Stimulated activated CD4-positive, alpha-beta T cell treated with anti-CD3 and anti-CD28 coated beads, Interleukin-1b, Interleukin-23, amount 100 ng/mL, for 1 hour (primary cell): ENCODE results near the gene AKAP13.
A peak's percentile ranks its signal among the peaks of the same experiment; 100 is the strongest.

ENCODE experiments used
- DNase-seq, 2 donors: peaks; one replicate each; pipeline ENCODE4 v3.0.0-alpha.2; 2020; ENCODE audit warnings: low read depth in 2 of 2

Gene AKAP13

DNA sequence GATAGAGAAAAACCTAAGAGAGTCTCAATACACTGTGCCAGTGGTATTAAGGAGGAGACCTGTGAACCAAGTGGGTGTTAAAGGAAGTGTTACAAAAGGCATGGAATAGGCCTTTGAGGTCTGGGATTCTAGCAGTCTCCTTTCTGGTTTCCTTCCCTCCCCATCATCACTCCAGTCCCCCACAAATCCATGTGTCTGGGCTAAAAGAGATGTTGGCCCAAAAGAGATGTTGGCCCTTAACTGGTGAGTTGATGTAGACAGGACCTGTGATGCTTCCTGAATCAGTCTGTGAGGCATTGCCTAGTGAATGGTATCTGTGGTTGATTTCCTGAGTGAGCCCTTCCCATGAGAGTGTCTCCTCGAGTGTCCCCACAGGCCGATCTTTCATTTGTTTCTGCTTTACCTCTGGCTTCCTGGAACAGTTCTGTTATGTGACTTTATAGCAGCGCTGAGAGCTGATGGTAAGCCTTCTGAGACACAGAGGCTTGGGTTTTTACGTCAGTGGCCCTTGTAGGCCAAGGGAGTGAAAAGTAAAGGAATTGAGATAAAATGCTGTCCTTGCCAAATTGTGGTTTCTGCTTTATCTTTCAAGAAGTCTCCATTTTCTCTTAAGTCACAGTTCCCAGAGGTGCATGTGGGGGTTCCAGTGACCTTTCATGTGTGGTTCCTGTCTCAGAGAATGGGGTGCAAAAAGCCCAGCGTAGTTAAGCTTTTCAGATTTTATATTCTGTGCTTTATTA is 326.5 kb downstream of the AKAP13 start:
- DNase-seq, result no peak

DNA sequence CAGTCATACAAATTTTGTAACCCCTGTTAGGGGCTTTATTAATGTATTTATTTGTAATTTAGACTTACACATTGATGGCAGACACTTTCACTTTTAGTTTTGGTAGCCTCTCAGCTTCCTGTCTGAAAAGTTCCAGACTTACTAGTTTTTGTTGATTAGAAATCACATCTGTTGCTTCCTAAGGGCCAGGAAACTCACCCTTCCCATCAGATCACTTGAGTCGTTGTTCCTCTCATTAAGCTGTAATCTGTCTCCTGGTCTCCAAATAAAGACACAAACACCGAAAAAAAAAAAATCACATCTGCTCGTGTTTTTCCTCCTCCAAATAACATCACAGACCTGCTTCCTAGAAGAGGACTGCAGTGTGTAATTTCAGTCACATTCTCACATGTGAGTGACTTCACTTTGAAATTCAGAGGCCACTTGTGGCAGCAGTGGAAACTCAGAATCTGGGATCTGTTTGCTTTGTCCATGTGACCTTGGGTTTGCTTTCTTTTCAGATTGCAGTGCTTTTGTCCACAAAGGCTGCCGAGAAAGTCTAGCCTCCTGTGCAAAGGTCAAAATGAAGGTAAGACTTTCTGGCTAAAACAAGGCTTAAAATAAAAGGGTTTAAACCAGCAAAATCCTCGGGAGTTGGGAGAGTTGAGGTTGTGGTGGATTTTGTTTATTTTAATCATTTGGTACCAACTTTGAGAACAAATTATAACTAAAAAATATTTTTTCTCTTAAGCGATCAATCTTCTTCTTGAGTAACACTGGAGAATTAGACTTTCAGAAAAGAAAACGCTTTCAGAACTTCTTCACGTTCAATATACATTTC is 327.3 kb downstream of the AKAP13 start:
- no peak for DNase-seq

DNA sequence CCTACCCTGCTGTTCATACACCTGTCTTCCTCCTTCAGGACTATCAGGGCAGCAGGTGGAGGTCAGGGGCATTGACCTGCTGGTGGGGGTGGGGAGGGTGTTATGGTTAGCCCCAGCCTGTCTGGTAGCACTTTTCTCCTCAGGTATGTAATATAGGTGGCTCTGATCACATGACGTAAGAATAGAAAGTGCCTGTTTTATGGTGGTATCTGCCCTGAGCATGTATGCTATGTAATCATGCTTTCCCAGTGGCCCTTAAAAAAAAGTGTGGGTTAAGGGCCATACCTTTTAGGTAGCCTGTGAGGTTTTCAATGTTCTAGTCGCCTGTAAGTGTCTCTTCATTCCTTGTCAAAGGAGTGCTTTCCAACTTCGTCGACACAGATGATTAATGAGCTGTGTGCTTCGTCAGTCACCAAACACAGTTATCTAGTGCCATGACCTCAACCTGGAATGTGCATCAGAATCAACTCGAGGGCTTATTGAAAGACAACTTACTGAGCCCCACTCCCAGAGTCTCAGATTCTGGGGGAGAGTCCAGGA is 328.1 kb downstream of the AKAP13 start:
- DNase-seq, result no peak

DNA sequence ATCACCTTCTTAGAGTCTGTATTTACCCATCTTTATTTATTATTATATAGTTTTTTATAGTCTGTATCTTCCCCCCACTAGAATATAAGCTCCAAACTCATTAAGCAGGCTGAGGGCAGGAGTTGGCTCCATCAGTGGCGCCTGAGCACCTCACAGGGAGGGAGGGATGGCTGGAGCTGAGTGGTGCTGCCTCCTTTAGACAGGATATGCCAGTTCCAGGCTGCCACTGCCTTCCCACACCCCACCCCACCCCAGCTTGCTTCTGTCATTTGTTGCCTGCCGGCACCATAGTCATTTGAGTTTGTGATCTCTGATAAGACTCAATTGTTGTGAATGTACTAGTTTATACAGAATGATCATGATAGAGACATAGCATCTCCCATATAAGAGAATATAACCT is 328.8 kb downstream of the AKAP13 start:
- no peak for DNase-seq

DNA sequence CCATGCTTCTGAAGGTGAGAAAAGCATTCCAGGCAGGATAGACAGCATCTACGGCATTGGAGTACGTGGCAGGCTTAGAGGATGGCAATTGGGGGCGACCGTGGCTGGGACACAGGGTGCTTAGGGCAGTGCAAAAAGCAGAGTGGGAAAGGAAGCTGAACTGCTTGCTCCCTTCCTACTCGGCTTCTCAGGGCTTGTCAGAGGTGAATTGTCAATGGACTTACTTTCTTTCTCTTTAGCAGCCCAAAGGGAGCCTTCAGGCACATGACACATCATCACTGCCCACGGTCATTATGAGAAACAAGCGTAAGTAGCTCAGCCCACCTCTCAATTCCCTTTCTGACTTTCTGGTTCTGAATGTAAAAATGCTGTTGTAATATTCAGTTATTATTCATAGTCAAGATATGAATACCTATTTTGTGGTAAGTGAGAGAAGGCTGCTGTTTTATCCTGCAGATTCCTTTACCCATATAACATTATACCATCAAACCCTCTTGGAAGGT is 330.0 kb downstream of the AKAP13 start:
- DNase-seq, result no peak

DNA sequence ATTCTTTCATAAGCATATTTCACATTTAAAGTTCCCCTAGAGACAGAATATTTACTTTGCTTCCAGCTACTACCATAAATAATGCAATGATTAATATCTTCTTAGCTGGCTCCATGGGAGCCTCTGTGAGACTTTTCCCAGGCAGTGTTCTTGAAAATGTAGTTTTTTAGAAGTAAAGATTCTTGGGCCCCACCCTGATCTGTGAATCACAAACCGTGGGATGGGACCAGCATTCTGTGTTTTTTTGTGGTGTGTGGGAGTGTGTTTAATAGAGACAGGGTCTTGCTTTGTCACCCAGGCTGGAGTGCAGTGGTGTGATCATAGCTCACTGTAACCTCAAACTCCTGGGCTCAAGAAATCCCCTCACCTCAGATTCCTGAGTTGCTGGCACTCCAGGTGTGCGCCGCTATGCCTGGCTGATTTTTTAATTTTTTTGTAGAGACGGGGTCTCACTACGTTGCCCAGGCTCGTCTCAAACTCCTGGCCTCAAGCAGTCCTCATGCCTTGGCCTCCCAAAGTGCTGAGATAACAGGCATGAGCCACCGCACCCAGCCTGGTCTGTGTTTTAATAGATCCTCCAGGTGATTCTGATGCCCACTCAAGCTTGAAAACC is 331.3 kb downstream of the AKAP13 start:
- no peak for DNase-seq

DNA sequence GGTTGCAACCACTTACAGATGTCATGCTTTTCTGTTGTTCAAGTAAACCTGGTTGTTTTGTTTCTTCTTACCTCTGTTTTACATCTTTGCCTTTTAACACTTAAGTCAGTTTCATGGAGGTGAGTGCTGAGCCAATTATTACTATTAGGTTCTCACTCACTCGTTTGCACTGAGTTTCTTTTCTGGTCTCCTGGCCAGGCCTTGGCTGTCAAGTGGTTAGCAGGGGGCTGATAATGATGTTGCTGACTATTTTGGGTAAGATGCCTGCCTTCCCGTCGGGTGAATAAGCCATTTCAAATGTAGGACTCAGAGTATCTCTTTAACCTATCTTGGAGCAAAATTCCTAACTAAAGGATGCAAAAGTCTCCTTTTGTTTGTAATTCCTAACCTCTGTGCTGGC is 335.9 kb downstream of the AKAP13 start:
- DNase-seq, result no peak

DNA sequence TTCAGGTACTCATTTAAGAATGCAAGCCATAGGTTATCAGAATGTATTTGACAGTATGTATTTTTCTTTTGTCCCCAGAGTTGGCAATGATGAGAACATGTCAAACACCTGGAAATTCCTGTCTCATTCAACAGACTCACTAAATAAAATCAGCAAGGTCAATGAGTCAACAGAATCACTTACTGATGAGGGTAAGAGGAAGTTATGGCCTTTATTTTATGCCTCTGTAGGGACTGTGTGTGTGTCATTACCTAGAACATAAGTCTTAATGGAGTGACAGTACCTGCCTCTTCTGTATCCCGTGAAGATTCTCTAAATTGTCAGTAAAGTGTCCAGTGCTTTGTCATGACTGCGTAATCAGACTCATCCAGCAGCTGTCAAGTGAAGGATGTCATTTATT is 336.8 kb downstream of the AKAP13 start:
- DNase-seq, result no peak

DNA sequence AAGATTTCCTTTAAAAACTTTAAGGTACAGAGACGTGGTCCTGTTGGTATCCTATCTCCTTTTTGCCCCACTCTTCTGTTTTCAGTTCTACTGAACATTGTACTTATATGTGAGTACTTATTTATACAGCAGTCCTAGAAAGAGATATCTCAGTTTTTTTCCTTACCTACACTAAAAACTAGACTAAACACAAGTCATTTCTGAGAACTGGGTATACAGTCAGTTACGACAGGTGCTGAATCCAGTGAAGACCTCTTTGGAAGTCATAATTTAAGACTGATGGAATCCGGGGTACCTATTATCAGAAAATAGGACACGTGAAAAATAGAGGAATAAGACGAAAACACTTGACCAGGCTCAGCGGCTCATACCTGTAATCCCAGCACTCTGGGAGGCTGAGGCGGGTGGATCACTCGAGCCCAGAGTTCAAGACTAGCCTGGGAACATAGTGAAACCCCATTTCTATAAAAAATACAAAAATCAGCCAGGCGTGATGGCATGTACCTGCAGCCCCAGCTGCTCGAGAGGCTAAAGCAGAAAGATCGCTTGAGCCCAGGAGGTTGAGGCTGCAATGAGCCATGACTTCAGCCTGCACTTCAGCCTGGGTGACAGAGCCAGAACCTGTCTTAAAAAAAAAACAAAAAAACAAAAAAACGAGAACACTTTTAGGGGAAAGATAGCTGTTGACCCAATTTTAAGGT is 338.0 kb downstream of the AKAP13 start:
- DNase-seq, result no peak

DNA sequence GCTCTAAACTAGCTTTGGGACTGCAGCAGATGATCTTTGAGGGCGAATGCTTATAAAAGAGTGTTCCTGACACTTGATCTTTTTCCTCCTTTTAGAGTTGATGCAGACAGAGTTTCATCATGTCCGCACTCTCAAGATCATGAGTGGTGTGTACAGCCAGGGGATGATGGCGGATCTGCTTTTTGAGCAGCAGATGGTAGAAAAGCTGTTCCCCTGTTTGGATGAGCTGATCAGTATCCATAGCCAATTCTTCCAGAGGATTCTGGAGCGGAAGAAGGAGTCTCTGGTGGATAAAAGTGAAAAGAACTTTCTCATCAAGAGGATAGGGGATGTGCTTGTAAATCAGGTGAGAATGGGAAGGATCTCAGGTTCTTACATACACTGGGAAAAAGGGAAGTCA is 338.6 kb downstream of the AKAP13 start:
- no peak for DNase-seq

DNA sequence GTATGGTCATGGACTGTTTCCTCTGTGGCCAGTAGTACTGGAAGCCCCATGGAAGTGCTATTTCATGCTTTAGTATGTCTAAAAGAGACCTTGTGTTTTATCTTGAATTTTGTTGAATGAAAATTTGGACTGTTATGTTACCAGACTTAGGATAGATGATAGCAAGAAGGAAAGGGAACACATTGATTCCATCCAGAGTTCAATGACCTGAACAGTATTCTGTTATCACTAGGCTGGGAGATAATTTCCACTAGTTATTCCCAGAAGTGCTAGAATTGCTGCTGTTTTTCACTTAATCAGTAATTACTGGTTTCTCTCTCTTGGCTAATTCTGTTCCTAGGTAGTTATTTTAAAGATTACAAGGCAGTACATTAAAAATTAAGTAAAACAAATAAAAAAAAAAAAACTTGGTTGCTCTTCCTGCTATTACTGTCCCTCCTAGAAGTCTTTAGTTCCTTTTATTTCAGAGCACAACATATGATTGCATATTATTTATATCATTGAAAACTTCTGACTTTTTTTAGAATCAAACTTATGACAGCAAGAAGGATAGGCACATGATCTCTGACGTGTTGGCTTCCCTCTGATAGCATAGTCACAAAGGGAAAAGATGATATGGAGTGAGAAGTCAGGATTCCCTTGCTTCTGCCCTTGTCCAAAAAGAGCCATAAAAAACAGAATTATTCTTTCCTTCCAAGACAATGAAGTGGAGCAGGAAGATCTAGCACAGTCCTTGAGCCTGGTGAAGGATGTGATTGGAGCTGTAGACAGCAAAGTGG is 342.2 kb downstream of the AKAP13 start:
- DNase-seq, result no peak

DNA sequence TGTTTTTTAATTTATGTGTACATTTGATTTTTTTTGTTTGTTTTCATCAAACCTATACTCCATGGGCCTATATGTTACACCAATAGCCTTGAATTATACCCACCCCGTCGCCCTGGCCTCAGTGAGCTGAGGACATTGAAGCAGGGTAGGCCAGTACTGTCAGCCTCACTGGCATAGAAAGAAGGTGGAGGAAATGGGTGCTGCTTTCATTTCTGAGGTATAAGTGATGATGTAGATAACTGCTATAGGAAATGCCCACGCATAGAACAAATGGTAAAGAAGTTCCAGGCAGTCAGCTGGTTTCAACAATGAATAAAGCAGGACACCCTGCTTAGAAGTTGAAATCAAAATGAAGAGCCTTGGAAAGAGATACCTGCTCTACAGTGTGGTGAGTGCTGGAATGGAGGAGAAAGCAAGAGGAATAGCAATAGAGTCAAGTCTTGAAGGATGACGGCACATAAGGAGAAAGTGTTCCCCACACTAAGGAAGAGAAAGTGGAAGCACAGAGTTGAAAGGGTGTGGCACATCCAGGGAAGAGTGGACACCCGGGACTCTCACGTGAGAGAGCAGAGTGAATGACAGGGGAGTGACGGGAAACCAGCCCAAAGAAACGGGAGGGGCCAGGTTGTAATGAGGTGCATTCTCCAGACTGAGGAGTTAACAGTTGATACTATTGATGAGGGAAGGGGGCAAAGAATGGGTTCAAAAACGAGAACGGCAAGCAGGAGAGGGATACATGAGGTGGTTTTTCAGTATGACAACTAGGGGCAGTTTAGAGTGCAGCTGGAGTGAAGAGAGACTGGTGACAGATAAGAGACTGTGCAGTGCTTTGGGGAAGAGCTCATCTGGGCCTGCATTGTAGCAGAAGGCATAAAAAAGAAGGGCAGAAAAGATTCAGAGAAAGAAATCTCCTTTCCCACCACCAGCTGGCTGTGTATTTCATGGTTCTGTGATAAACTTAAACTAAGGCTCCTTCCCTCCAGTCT is 343.9 kb downstream of the AKAP13 start:
- no peak for DNase-seq

DNA sequence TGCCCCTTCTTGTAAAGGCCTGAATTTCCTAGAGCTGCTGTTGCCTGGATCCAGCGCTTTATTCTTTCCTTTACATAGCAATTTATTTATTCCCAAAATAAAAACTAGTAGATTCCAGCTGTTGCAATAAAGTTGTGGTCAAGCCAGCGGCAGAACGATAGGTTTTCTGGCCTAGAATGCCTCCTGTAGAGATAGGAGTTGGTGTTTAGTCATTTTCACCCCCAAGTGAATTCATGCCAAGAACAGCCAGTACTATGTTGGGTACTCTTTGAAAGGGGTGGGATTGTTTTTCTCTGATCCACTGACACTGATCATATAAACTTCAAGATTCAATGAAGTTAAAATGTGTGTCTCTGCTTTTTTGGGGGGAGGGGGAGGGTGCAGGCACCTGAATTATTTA is 344.6 kb downstream of the AKAP13 start:
- no peak for DNase-seq

DNA sequence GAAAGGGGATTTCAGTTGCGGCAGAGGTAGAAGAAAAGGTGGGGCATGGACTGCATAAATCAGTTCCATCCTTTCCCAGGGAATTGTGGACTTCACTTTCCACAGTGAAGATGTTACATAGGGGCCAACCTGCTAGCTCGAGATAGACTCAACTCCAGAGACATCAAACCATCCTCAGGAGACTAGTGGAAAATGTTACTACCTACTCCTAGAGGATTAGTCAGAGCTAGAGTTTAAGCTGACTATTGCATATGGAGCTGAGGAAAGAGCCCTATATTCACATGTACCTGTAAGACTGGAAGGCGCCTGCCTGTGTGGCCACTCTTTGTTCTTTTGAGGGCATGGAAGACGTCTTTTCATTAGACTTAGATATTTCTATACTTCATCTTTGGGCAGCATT is 345.2 kb downstream of the AKAP13 start:
- DNase-seq, result no peak

DNA sequence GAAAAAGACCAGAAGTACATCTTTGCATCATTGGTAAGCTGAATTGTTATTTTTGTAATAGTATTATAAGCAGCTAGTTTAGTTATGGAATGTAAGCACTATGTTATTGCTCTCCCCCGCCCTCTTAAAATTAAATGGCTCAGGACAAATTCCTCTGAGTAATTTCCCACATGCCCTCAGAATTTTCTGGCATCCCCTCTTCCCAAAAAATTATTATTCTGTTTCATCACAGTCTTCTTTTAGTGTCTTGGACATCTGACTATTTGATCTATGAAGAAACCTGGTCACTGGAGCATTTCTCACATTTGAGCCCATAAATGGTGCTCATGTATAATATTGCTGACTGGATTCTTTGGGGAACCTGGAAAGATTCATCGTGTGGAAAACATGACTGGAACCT is 346.1 kb downstream of the AKAP13 start:
- no peak for DNase-seq

DNA sequence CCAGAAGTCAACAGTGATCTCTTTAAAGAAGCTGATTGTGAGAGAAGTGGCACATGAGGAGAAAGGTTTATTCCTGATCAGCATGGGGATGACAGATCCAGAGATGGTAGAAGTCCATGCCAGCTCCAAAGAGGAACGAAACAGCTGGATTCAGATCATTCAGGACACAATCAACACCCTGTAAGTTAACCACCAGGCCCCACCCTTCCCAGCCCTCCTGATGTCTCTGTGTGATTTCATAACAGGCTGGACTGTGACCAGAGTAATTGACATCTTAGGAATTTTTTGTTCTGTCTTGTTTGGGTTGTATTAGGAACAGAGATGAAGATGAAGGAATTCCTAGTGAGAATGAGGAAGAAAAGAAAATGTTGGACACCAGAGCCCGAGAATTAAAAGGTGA is 346.7 kb downstream of the AKAP13 start:
- DNase-seq, result no peak

DNA sequence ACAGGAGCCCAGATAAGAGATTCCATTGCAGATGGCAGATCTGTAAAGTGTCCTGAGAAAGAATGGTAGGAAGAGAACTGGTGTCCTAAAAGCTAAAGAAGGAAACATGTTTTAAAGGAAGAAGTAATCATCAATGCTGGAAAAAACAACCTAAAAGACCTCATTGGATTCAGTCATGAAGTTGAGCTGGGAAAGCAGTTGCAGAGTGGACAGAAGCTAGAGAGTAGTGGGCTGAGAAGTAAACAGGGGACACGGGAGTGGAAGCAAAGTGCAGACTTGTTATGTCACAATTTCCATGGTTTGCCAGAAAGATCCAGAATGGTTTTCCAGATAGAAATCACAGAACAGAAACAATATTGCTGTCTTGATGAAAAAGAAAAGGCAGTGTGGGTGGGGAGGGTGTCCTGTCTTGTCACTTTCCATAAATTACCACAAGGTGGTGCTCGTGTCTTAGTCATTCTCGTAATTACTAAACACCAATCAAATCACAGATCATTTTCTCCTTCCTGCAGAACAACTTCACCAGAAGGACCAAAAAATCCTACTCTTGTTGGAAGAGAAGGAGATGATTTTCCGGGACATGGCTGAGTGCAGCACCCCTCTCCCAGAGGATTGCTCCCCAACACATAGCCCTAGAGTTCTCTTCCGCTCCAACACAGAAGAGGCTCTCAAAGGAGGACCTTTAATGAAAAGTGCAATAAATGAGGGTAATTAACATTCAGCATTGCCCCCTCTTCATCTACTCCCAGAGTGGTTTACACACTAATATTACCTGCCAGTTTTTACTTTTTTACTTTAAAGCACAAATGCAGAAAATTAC is 349.8 kb downstream of the AKAP13 start:
- DNase-seq, result peak in 1 of 2 donors; percentile 15

DNA sequence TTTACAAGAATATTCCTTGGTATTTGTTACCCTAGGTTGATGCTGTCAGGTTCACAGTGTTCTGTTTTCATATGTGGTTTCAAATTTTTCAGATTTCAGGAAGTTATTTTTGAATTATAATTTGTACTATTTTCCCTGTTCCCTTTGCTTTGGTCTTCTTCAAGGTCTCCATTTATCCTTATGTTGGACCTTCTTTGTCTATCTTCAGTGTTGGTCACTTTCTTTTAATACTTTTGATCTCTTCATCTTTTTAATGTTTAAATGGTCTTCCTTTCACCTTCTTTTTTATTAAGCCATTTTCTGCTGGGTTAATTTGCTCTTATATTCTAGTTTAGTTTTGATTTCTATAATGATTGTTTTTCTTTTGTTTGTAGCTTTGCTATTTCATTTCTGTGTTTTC is 353.0 kb downstream of the AKAP13 start:
- no peak for DNase-seq

DNA sequence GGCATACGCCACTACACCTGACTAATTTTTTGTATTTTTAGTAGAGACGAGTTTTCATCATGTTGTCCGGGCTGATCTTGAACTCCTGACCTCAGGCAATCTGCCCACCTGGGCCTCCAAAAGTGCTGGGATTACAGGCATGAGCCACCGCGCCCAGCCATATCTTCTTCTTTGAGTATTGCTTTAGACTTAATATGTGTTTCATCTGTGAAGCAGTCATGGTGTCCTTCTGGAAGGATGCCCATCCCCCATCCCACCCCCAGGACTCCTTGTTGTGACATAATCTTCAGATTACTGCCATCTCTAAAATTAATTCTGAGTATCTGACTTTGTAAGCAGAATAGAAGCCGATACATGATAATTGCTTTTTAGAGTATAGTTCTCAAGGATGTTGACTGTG is 356.7 kb downstream of the AKAP13 start:
- DNase-seq, result no peak
